Spinal cord (tissue), 10 donors: ENCODE measurements around the gene SCIMP. TPM values are rescaled to one million over a fixed set of nuclear protein-coding genes. Genes with fewer than 3 reads are reported as not detected.
A peak's percentile ranks its signal among the peaks of the same experiment; 100 is the strongest.

Source experiments
- DNase-seq, 6 donors: peaks; one replicate each; pipeline versions ENCODE4 v3.0.0 to v3.0.0-alpha.2; 2013 to 2015; ENCODE audit warnings: low spot score in 6 of 6, low read depth in 4 of 6
- H3K27ac ChIP-seq: one replicate; pipeline ENCODE4 v1.5.1; 2013; ENCODE audit warnings: low read depth, low read length, control low read depth
- H3K27me3 ChIP-seq: one replicate; pipeline ENCODE4 v1.6.1; 2013; ENCODE audit warnings: low read length; ENCODE audit not compliant: control insufficient read depth, insufficient read depth
- H3K36me3 ChIP-seq: one replicate; pipeline ENCODE4 v1.6.1; 2013; ENCODE audit warnings: low read length; ENCODE audit not compliant: control insufficient read depth, insufficient read depth
- H3K4me1 ChIP-seq: one replicate; pipeline ENCODE4 v1.6.1; 2013; ENCODE audit warnings: low read length; ENCODE audit not compliant: control insufficient read depth, insufficient read depth
- H3K4me3 ChIP-seq: one replicate; pipeline ENCODE4 v1.5.1; 2013; ENCODE audit warnings: low read depth, low read length, control low read depth
- H3K9me3 ChIP-seq: one replicate; pipeline ENCODE4 v1.6.1; 2013; ENCODE audit warnings: low read length; ENCODE audit not compliant: control insufficient read depth, insufficient read depth
- WGBS: methylation state at CpG from one replicate; pipeline ENCODE4 v1.1.5; 2013; ENCODE audit warnings: missing lambda C conversion rate; ENCODE audit not compliant: insufficient coverage; 5-methylcytosine and 5-hydroxymethylcytosine counted together
- long read RNA-seq, 4 donors: transcript quantifications; one replicate each; lab custom pipeline, GENCODE V29; 2026
- polyA plus RNA-seq, 2 donors: library from polyadenylated mRNA; unstranded; fragments of 120-200 nt; gene quantifications; one replicate each; pipeline ENCODE4 v1.2.1, GENCODE V29; 2013; ENCODE audit not compliant: insufficient read length in 2 of 2
- total RNA-seq, 2 donors: library from RNA; depleted of rRNA in 1 of 2; stranded (reverse); fragments of 120-200 nt in 1 of 2; fragments of >200 nt in 1 of 2; gene quantifications; one replicate each; pipeline versions ENCODE4 v1.2.3 to v1.2.4, GENCODE V29; 2013 to 2014
- donor health status: healthy.

The SCIMP gene
- total RNA-seq: 1 to 10 TPM in 1 of 2 donors, under 1 TPM in 1; 0.72 to 1.3 TPM
- polyA plus RNA-seq: 1 to 10 TPM; 1.3 to 2.4 TPM
- long read RNA-seq, donor 1: 0 reads
- long read RNA-seq, donor 2: 0 reads
- long read RNA-seq, donor 3, partial matches to known transcripts: 84 of 119 reads
- long read RNA-seq, donor 3, other reads (novel, unspliced or antisense): 35 of 119 reads
- long read RNA-seq, donor 4, partial matches to known transcripts: 9 of 9 reads
- long read RNA-seq, donor 4, other reads (novel, unspliced or antisense): 0 of 9 reads

DNA sequence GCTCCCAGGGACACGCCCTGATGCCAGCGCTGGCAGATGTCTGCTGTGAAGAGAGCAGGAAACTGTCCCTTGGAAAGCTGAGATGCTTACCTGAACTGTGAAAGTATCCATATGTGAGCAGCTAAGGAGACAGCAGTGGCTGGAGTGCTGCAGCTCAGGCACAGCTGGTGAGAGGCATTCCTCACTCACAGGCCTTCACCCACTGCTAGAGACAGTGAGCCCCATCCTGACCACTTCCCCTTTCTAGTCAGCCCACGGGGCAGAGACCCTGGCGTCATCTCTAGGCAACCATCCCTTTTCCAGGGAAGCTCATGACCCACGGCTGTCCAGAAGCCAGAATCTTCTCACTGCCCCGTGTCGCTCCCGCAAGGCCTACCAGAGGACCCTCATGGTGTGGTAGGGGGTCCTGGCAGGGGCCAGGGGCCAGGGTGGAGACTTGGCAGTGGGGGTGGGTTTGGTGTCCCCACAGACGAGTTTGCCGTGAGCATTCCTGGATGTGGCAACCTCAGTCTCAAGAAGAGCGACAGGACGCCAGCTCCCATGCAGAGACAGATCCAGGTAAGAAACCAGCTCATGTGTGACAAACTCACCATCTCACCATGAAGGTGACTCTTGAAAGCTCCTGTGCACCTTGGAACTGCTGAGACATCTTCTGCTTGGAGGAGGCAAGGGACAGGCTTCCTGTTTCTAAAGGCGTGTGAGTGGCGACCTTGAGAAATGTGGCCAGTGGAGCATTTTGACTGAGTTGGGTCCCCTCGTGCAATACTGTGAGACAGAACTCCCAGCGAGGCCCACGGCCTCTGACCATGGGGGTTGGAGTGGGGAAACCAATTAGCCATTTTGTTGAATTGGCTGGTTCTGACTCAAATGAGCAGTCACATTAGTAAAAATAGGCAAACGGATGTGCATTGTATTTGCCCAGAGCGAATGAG lies at the start of gene SCIMP:
SCIMP (minus strand) TSS at position 216 of the 932 bp plus-strand sequence; CDS start at position 111, 105 bp downstream.
- 93% methylated on average over 16 of the region's 19 CpGs for WGBS
- Histone ChIP-seq H3K36me3 (peaks cover 24% of the 10 kb centered on the region), H3K27ac (no peak within 1 kb of the TSS), H3K9me3 (no peaks in the 10 kb centered on the region), H3K4me3 (no peak within 1 kb of the TSS), H3K27me3 (no peaks in the 10 kb centered on the region), H3K4me1 (no peaks in the 10 kb centered on the region)
- no peak for DNase-seq

DNA sequence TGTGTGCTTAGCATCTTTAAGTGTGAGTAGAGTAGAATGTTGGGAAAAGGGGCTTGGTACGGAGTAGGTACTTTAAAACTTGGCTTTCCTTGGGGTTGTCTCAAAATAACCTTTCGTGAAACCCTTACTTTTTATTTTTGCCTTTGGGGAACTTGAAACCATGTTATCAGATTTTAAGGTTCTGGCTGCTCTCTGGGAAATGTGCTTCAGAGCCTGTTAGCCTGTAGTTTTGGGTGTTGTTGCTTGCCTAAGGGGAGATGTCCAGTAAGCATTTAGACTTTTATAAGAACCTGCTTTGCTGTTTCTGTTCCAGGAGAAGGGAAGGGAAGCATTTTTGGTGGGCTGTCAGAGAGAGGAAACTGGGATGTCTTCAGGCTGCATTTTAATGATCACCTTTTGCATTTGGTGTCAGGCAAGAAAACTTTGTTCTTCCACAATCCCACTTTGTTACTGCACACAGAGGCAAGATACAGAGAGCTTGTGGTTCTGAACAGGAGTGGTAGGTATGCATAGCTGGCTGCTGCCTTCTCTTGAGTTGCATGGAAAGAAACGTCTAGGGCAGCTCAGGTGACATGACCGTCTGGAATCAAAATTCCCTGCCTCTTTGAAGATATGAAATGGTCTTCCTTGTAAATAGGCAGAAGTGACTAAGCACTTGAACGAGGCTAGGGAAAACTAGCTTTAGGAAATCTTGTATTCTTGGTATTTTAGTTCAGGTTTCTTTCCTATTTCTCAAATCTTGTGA lies 49.1 kb upstream of the SCIMP start:
- no peaks in the 10 kb centered on the region for H3K27me3 ChIP-seq
- peak overlapping the region; percentile 64 for H3K4me3 ChIP-seq
- WGBS: 53% methylated on average over 3 of the region's 5 CpGs

DNA sequence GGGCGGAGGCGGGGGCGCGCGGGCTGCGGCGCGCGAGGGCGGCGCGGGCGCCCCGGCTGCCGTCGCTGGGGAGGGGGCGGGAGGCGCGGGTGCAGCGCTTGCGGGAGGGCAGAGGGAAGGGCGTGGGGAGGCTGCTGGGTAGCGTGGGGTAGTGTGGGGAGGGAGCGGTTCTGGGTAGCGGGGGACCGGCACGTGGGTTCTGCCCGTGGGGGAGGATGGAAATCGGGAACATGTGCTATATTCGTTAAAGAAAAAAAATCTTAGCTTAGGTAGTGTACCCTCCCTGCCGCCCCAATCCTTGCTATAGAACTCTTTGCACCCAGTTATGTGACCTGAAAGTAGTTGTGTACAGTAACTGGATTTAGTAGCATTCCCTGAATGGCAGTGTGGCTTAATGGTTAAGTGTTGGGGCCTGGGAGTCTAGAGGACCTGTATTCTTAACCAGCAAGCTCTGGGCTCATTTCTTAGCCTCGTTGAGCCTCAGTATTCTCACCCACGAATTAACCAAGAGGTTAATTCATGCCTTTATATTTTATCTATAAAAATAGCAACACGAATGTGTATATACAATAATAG lies 48.1 kb upstream of the SCIMP start:
- Histone ChIP-seq H3K4me1 (no peaks in the 10 kb centered on the region), H3K27me3 (no peaks in the 10 kb centered on the region), H3K4me3 (peak overlapping the region; percentile 64), H3K36me3 (no peaks in the 10 kb centered on the region), H3K27ac (no peak overlapping the region), H3K9me3 (no peaks in the 10 kb centered on the region)
- DNase-seq: no peak
- under 1% methylated on average over 27 of the region's 34 CpGs for WGBS

More for the DNA sequence above, 49.1 kb upstream of the SCIMP start:
- DNase-seq: no peak
- Histone ChIP-seq H3K36me3 (no peaks in the 10 kb centered on the region), H3K27ac (no peak overlapping the region), H3K9me3 (no peaks in the 10 kb centered on the region), H3K4me1 (no peaks in the 10 kb centered on the region)

DNA sequence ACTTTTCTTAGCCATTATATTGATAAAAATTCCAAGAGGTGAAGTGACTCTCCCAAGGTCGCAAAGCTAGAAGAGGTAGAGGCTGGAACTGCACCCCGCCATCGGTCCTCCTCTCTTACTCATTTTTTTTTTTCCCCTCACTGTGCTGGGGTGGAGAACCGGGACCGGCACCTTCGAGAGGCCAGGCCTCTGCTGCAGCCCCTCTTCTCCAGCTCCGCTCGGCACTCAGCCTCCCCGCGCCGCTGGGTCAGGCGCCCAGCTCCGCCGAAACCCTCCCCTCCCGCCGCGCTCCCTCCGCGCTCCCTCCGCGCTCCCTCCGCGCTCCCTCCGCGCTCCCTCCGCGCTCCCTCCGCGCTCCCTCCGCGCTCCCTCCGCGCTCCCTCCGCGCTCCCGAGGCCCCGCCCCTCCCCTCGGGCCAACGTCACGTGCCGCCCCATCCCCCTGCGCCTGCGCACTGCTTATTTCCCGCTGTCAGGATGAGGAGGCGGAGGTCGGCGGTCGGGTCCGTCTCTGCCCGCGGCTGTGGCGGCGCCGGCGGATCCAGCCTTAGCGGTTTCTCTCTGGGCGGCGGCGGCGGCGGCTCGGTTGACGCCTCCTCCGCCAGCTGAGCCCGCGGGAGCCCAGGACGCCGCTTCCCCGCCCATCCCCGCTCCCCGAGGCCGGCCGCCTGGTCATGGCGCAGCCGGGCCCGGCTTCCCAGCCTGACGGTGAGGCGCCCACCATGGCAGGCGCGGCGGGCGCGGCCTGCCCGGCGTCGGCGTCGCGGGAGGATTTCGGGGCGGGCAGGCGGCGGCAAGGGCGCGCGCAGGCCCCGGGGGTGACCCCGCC lies 47.4 kb upstream of the SCIMP start, which contains the start of gene RABEP1:
RABEP1 (plus strand) TSS at position 471 of the 828 bp plus-strand sequence; CDS start at position 674, 203 bp downstream.
- H3K9me3 ChIP-seq: no peaks in the 10 kb centered on the region
- peak within 1 kb of the TSS; percentile 54 for H3K27ac ChIP-seq
- no peaks in the 10 kb centered on the region for H3K27me3 ChIP-seq
- peak within 1 kb of the TSS; percentile 64 for H3K4me3 ChIP-seq
- no peaks in the 10 kb centered on the region for H3K4me1 ChIP-seq
- under 1% methylated on average over 93 of the region's 98 CpGs for WGBS
- H3K36me3 ChIP-seq: no peaks in the 10 kb centered on the region
- peak; percentile 53 to 97 (median 88) for DNase-seq

DNA sequence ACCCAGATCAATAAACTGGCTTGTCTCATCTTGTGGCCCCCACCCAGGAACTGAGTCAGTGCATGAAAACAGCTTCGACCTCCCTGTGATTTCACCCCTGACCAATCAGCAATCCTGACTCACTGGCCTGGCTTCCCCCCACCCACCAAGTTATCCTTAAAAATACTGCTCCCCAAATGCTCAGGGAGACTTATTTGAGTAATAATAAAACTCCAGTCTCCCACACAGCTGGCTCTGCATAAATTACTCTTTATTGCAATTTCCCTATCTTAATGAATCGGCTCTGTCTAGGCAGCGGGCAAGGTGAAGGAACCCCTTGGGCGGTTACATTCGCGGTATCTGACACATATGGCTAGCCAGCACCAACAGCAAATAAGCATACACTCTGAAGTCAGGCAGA lies 37.7 kb upstream of the SCIMP start:
- no peak overlapping the region for H3K4me3 ChIP-seq
- H3K27ac ChIP-seq: no peak overlapping the region
- peak in 1 of 6 donors; percentile 64 for DNase-seq
- peaks cover 2% of the 10 kb centered on the region for H3K9me3 ChIP-seq
- no peaks in the 10 kb centered on the region for H3K36me3 ChIP-seq
- H3K4me1 ChIP-seq: no peaks in the 10 kb centered on the region
- no peaks in the 10 kb centered on the region for H3K27me3 ChIP-seq
- WGBS: 80% methylated on average over 3 of the region's 6 CpGs

DNA sequence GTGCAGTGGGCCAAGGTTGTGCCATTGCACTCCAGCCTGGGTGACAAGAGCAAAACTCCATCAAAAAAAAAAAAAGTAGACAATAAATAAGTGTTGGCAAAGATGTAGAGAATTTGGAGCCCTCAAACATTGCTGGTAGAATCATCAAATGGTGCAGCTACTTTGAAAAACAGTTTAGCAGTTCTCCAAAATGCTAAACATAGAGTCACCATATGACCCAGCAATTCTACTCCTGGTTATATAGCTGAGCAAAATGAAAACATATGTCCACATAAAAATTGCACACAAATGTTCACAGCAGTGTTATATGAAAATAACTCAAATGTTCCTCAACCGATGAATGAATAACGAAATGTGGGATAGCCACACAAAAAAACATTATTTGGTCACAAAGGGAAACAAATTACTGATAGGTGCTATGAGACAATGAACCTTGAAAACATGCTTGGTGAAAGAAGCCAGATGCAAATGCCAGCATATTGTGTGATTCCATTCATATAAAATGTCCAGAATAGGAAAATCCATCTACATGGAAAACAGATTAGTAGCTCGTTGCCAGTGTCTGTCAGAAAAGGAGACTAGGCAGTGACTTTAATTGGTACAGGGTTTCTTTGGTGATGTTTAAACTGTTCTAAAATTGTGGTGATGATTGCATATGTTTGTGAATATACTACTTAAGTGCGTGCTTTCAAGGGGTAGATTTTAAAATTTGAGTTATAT lies 34.7 kb upstream of the SCIMP start:
- Histone ChIP-seq H3K9me3 (peaks cover 2% of the 10 kb centered on the region), H3K27me3 (no peaks in the 10 kb centered on the region), H3K27ac (no peak overlapping the region), H3K4me3 (no peak overlapping the region), H3K36me3 (no peaks in the 10 kb centered on the region), H3K4me1 (no peaks in the 10 kb centered on the region)
- DNase-seq: peak in 1 of 6 donors; percentile 59
- WGBS: no CpG with 5 or more reads among the region's 4 CpGs

DNA sequence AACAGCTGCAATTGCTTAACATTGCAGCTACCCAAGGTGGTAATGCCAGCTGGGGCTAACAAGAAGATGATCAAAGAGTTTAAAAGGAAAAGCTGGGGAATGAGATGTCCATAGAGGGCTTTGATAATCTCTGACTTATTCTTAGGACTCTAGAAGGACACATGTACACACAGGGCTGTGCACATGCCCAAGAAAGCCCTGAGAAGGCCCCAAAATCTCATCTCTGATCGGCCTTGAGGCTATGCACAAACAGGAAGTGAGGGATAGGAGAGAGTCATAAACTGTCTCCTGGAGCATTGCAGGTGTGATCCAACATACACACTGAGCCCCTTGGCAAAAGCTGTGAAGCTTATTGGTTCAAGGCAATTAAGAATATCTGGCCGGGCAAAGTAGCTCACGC lies 30.2 kb upstream of the SCIMP start:
- H3K27ac ChIP-seq: no peak overlapping the region
- 86% methylated on average over 3 of the region's 3 CpGs for WGBS
- no peaks in the 10 kb centered on the region for H3K27me3 ChIP-seq
- no peaks in the 10 kb centered on the region for H3K4me1 ChIP-seq
- peaks cover 2% of the 10 kb centered on the region for H3K9me3 ChIP-seq
- H3K36me3 ChIP-seq: no peaks in the 10 kb centered on the region
- no peak for DNase-seq
- H3K4me3 ChIP-seq: no peak overlapping the region

DNA sequence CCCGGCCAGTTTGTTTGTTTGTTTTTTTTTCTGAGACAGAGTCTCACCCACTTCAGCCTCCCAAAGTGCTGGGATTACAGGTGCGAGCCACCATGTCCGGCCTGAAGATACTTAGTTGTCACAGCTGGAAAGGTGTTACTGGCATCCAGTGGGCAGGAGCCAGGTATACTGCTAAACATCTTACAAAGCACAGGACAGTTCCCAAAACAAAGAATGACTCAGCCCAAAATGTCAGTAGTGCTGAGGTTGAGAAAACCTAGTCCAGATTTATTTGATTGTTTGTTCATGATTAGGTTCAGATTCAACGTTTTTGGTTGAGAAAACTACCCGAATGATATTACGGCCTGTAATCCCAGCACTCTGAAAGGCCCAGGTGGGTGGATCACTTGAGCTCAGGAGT lies 28.8 kb upstream of the SCIMP start:
- H3K36me3 ChIP-seq: no peaks in the 10 kb centered on the region

More for the DNA sequence above, 28.8 kb upstream of the SCIMP start:
- Histone ChIP-seq H3K27ac (no peak overlapping the region), H3K27me3 (no peaks in the 10 kb centered on the region), H3K9me3 (peaks cover 2% of the 10 kb centered on the region), H3K4me3 (no peak overlapping the region), H3K4me1 (no peaks in the 10 kb centered on the region)
- DNase-seq: no peak
- WGBS: 95% methylated on average over 4 of the region's 6 CpGs
